Dedifferentiated amniotic fluid mesenchymal stem cell (primary cell): ENCODE data around the gene PEX11A.

ENCODE experiments used
- DNase-seq: peaks from one replicate; pipeline ENCODE4 v3.0.0-alpha.2; 2016; ENCODE audit errors: extremely low spot score

The PEX11A gene

DNA sequence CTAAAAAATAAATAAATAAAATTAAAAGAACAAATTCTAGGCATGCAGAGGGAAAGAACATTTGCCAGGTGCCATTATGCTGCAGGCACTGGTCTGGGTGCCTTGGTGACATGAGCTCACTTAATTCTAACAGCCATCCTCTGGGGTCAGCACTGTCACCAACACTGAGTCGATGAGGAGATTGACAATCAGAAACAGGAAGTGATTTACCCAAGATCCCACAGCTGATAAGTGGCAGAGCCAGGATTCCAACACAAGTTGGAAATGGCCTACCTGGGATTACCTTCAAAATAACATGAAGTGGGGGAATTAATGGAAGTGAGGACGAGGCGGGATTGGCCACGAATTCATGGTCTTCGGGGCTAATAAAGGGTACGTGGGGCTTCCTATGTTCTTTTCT is 14.9 kb downstream of the PEX11A start:
- no peak for DNase-seq

- no peak for DNase-seq
Measured at GRCh38 chr15:89674526-89674925, 16.0 kb downstream of the PEX11A start.

DNA sequence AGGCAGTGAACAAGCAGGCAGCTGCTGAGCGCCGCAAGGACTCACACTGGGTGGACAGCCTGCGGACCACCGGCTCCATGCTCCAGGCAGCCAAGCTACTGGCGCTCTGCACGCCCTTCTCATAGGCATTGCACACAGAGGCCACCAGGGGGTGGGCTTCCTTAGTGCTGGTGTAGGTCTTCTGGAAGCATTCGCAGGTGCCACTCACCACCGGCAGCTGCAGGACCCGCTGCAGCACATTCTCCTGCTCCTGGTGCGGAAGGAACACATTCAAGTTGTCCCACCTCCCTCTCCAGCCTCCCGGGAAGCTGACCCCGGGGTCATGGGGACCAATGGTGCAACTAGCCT is 17.4 kb downstream of the PEX11A start:
- DNase-seq, result no peak

DNA sequence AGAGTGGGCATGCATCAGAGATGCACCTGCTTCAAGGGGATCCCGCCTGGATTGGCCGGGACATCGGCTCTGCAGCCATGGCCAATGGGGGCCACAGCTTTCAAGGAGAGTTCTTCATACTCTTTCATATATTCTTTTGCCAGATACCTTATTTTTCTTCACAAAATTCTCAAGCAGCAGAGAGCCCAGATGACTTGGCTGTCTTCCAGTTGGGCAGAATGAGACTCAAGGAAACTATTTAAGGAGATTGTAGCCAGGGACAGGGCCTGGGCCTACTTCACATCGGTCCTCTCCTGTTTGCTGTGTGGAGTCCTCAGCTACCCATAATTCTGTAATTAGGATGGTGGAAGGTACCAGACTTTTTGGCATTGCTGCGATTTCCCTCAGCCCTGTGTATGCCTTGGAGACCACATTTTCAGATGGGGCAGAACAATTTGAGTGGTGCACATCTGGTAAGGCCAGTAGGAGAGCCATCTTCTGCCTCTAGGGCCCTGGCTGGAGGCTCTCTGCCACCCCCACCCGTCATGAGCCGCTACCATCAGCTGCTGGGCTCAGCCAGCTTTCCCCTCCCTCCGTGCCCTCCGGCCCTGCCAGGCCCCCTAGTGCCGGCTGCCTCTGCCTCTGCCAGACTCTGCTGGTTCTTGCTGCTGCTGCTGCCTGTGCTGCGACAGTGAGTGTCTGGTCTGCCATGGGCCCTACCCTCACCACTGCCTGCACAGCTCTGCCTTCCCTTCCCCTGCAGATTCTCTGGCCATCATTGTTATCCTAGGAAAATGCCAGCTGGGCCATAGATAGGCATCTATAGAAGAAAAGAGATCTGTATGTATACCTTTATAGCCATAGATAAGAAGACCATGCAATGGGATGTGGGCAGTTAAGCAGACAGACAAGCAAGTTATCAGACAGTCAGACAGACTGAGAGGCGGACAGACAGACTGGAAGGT is 18.1 kb downstream of the PEX11A start:
- DNase-seq, result peak; percentile 42

DNA sequence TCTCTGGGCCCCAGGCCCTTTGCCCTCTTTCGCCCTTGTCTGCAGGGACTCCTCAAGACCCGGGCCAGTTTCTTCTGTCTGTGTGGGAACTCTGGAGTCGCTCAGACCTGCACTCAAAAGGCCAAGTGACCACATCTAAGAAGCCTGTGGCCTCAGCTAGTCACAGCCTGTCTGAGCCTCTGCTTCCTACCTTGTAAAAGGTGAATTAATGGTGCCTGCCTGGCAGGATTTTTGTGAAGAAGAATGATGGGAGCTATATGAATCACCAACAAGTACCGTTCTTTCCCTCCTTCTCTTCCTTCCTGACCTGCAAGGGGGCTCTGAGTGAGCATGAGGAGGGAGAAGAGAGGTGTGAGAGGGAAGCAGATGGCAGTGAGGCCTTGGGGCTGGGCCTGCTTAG is 18.9 kb downstream of the PEX11A start:
- DNase-seq, result no peak

DNA sequence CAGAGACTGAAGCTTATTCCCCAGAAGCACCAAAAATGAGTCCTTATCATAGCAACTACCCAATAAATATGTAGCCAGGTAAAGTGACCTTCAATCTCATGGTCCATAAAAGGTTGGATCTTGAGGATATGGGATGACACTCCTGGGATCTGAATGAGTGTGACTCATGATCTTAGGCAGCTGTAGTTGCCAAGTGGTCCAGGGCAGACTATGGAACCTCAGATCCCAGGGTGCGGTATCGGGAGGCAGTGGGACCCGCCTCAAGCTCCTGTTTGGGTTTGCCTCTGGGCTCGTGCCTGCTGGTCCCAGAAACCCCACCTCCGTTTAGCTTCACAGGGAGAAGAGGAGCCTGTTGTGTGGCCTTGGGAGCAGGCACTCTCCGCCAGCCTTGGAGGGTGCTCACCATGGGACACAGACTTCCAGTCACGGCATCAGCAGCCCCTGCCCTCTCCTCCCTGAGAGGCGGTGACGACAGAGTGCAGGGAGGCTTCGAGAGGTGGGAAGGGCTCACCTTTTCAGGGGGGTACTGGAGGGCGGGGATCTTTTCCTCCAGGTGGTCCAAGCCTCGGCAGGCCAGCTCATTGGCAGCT is 19.5 kb downstream of the PEX11A start:
- DNase-seq, result no peak

GRCh38 chr15:89669941-89670340 is 20.6 kb downstream of the PEX11A start:
- no peak for DNase-seq

DNA sequence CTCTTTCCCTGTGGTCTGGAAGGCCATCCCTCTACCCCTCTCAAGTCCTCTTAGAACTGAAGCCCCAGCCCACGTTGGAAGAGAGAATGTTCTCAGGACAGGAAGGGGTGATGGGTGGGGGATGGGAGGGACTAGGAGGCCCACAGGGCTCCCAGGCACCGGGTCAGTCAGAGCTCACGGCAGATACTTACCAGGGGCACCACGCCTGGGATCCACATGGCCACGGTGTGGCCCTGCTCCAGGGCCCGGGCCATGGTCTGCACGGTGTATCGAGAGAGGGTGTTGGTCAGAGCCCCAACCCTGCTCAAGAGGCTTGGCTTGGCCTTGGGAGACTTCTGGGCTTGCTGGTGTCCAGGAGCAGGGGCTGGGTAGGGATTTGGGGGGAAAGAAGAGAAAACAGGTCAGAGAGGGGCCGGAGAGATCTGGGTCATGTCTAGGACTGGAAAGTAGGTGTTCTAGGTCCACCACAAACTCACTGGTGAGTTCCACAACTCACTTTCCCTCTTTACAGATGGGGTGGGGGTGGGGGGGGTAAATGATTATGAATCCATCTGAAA is 21.2 kb downstream of the PEX11A start:
- DNase-seq, result no peak

- DNase-seq, result no peak
Measured at GRCh38 chr15:89668171-89668570, 22.4 kb downstream of the PEX11A start.

DNA sequence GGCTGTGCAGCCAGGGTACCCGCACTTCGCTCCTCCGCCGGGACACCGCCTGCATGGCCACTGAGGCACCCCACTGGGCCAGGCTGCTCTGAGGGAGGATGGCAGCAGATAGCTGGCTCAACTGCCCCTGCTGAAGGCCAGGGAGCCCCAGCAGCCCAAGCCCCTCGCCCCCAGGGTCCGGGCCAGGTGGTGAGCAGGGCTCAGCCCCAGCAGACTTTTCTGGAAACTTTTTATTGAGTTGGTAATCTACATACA is 22.9 kb downstream of the PEX11A start:
- DNase-seq, result no peak

DNA sequence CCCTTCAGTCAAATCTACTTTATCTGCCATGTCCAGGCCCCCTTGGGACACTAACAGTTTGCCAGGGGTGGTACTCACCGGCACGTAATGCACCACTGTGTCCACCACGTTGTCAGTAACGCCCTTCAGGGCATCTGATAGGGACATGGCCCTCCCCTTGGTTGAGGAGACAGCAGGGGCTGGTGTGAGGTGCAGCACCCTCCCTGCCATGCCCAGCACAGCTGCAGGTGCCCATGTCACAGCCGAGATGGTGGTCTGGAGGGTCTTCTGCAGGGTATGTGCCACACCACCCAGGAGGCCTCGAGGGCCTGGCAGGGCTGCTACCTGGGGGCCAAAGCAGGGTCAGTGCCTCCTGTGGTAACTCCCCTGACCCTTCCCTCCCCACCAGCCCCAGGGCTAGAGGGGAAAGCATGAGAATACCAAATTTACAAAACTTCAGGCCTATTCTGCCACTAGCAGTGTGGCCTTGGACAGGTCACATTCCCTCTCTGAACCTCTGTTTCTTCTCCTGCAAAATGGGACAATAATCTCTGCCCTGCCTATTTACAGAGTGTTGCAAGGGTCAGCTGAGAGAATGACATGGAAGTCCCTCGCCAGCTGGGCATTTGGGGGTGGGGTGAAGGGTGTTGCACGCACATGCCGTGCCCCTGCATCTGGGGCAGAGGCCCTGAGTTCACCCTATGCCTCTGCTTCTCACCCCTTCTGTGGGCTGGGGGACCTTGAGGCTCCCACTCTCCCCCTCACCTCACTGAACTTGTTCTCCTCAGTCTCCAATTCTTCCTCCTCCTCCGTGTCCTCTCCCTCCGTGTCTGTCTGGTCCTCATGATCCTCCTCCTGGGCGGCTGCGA is 23.5 kb downstream of the PEX11A start:
- no peak for DNase-seq

GRCh38 chr15:89666184-89666857 is 24.2 kb downstream of the PEX11A start:
- no peak for DNase-seq

DNA sequence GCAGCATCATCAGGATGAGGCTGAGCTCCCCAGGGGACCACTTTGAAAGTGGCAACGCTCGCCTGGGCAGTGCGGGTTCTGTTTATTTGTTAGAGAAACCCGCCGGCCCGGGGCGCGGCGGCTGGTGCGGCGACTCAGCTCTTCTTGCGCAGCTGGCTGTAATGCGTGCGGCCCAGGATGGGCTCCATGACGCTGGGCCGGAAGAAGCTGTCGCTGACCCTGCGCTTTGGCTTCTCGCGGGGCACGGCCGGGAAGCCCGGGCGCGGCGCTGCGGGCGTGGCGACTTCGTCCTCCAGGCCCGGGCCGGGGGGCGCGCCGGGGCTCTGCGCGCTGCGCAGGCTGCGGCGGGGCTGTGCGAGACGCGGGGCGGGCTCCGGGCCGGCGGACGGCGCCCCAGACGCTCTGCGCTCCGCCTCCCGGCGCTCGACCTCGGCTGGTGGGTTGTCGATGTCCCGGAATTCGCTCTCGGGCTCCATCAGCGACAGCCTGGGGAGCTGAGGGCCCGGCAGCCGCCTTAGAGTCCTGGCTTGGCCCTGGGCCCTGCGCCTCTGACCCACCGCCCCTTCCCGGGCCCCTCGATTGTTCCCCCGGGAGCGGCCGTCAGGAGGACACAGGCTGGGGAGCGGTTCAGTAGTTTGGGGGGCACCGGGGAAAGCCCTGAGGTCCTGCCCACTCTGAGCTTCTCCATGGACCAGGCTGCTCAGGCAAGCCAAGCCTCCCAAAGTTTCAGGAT is 24.9 kb downstream of the PEX11A start:
- peak; percentile 17 for DNase-seq

DNA sequence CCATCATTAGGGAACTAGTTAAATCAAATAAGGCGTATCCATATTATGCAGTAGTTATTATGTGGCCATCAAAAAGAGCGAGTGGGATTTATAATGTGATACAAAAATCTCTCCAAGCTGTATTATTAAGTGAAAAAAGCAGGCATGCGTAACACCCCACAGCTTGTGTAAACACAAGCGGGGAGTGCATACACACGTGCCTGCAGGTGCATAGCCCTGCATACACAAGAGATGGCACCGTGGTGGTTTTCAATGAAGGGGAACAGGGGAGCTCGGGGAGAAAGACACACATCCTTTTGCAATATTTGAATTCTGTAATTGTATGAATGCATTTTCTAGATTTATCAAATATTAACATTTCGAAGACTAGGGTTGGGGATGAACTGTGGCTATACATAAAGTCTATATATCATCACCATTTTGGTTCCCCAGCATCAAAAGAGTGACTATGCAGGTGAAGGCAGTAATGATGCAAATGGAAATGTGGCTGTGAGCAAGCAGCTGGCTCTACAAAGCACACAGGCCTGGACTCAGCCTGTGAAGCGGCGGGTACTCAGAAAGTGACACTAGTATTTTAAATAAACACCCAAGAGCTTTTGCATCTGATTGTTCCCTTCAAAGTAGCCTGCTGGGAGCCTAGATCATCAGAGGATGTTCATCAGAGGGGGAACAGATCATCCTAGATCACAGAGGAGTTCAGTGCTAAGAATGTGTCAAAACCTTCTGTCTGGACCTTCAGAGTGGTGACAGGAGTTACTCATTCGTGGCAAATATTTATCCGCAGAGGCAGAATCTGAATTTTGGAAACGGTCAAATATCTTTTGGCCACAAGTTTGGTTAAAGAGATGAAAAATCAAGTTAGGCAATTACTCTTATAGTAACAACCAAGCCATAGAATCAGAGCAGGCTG is 25.9 kb downstream of the PEX11A start:
- DNase-seq, result no peak

DNA sequence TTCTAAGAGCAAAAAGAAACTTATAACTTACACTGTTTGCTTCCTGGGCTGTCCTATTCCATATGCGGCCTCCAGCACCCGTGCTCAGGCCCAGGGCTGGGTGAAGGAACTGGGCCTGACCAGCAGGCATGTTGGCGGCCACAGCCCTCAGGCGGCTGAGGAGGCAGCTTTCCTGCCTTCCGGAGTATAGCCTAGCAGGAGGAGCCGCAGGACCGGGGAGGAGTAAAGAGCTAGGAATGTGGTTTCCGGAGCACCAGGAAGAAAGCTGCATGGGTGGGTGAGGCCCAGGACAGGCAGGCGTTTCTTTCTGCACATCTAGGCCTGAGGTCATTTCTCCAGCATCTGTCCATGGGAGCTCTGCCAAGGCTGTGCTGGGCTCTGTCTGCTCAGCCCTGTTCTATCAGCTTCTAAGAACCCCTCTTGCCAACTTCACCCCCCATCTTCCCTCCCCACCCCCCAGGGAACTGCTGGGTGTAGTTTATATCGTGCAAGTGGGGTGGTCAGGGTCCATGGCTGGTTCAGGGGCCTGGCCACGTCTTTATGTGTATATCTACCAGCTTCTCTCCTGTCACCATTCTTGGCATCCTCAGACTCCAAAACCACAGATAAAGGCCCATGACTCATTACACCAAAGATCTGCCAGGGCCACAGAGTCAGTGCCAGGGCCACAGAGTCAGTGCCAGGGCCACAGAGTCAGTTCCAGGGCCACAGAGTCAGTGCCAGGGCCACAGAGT is 27.5 kb downstream of the PEX11A start:
- DNase-seq, result peak; percentile 80

GRCh38 chr15:89660556-89660955 is 30.0 kb downstream of the PEX11A start:
- no peak for DNase-seq

- no peak for DNase-seq
Measured at GRCh38 chr15:89659295-89659694, 31.3 kb downstream of the PEX11A start.

- no peak for DNase-seq
Measured at GRCh38 chr15:89657686-89658200, 32.8 kb downstream of the PEX11A start.

GRCh38 chr15:89656116-89656815 is 34.3 kb downstream of the PEX11A start:
- no peak for DNase-seq
